ENCODE data around the gene MYMX.

MYMX gene

GRCh38 chr6:44265722-44266233, 49.1 kb downstream of the MYMX start:
- DNase-seq: no peak

- DNase-seq: no peak
Measured at GRCh38 chr6:44266347-44266746, 49.6 kb downstream of the MYMX start.

DNA sequence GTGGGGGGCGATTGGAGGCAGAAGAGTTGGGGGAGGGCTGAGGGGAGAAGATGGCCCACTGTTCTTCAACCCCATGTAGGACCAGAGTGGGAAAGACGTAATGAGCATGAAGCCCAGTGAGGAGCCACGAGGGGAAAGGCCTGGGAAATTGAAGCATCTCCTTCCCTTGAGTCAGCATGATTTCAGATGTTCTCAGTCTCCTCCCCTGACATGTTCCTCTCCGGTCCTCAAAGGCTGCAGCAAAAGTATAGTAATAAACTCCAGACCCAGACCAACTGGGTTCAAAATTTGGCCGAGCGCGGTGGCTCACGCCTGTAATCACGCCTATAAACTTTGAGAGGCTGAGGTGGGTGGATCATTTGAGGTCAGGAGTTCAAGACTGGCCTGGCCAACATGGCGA, 50.5 kb downstream of the MYMX start:
- DNase-seq: no peak
